ENCODE data around the gene GPR75. TPM values are rescaled to one million over a fixed set of nuclear protein-coding genes. Genes with fewer than 3 reads are reported as not detected.

The GPR75 gene
- 1.6 TPM for total RNA-seq

- DNase-seq (ENCODE audit: low spot score) (peak; percentile 73), ATAC-seq (peak; percentile 94)
Measured at GRCh38 chr2:53859206-53860181, at the start of gene GPR75. Gene GPR75 (minus strand): TSS chr2:53859967. CDS start chr2:53854756, 5,211 bp downstream.

- ATAC-seq (no peak), DNase-seq (ENCODE audit: low spot score) (no peak)
Measured at GRCh38 chr2:53907582-53907981, 47.8 kb upstream of the GPR75 start.

- ATAC-seq (no peak), DNase-seq (ENCODE audit: low spot score) (no peak)
Measured at GRCh38 chr2:53905396-53905795, 45.6 kb upstream of the GPR75 start.

- peak; percentile 31 for ATAC-seq
- no peak for DNase-seq (ENCODE audit: low spot score)
Measured at GRCh38 chr2:53903011-53903410, 43.2 kb upstream of the GPR75 start.

- ATAC-seq (no peak), DNase-seq (ENCODE audit: low spot score) (no peak)
Measured at GRCh38 chr2:53901192-53901591, 41.4 kb upstream of the GPR75 start.

GRCh38 chr2:53896864-53897263 lies 37.1 kb upstream of the GPR75 start:
- peak; percentile 66 for ATAC-seq
- DNase-seq (ENCODE audit: low spot score), result no peak

- no peak for ATAC-seq
- DNase-seq (ENCODE audit: low spot score), result no peak
Measured at GRCh38 chr2:53886406-53887280, 26.9 kb upstream of the GPR75 start.

GRCh38 chr2:53884883-53885282 lies 25.1 kb upstream of the GPR75 start:
- DNase-seq (ENCODE audit: low spot score), result no peak
- ATAC-seq, result no peak

- no peak for ATAC-seq
- no peak for DNase-seq (ENCODE audit: low spot score)
Measured at GRCh38 chr2:53881986-53882385, 22.2 kb upstream of the GPR75 start.

- DNase-seq (ENCODE audit: low spot score), result no peak
- no peak for ATAC-seq
Measured at GRCh38 chr2:53881360-53881759, 21.6 kb upstream of the GPR75 start.

GRCh38 chr2:53880756-53881155 lies 21.0 kb upstream of the GPR75 start:
- DNase-seq (ENCODE audit: low spot score), result no peak
- ATAC-seq, result no peak

GRCh38 chr2:53877556-53877955 lies 17.8 kb upstream of the GPR75 start:
- ATAC-seq, result no peak
- no peak for DNase-seq (ENCODE audit: low spot score)

GRCh38 chr2:53877112-53877511 lies 17.3 kb upstream of the GPR75 start:
- ATAC-seq (no peak), DNase-seq (ENCODE audit: low spot score) (no peak)

GRCh38 chr2:53874401-53874950 lies 14.7 kb upstream of the GPR75 start:
- DNase-seq (ENCODE audit: low spot score) (no peak), ATAC-seq (no peak)

- no peak for DNase-seq (ENCODE audit: low spot score)
Measured at GRCh38 chr2:53867773-53868172, 8.0 kb upstream of the GPR75 start.

GRCh38 chr2:53867169-53867568 lies 7.4 kb upstream of the GPR75 start:
- DNase-seq (ENCODE audit: low spot score) (no peak), ATAC-seq (peak; percentile 56)

More at GRCh38 chr2:53867773-53868172, 8.0 kb upstream of the GPR75 start:
- ATAC-seq, result no peak

- ATAC-seq, result no peak
- no peak for DNase-seq (ENCODE audit: low spot score)
Measured at GRCh38 chr2:53865962-53866361, 6.2 kb upstream of the GPR75 start.

- DNase-seq (ENCODE audit: low spot score) (no peak), ATAC-seq (peak; percentile 32)
Measured at GRCh38 chr2:53865264-53865663, 5.5 kb upstream of the GPR75 start.

GRCh38 chr2:53863538-53864227 lies 3.9 kb upstream of the GPR75 start:
- peak; percentile 27 for ATAC-seq
- no peak for DNase-seq (ENCODE audit: low spot score)

- DNase-seq (ENCODE audit: low spot score) (no peak), ATAC-seq (no peak)
Measured at GRCh38 chr2:53861824-53862223, 2.1 kb upstream of the GPR75 start.

GRCh38 chr2:53856272-53856671 lies 3.5 kb downstream of the GPR75 start:
- DNase-seq (ENCODE audit: low spot score) (no peak), ATAC-seq (no peak)

All from left lobe of liver (tissue), 2 donors.